Liver (tissue), 3 donors: ENCODE measurements around the gene NCAM1.

Experiments
- GABPA ChIP-seq, 2 donors: IDR thresholded peaks in 1 of 2; conservative IDR thresholded peaks in 1 of 2; 2 replicates each; pipeline ENCODE4 v1.6.1; 2016; ENCODE audit warnings: antibody characterized with exemption in 2 of 2, mild to moderate bottlenecking in 1 of 2, moderate library complexity in 1 of 2
- HNF4A ChIP-seq, 2 donors: conservative IDR thresholded peaks; 2 replicates each; pipeline ENCODE4 v1.6.1; 2016; ENCODE audit warnings: antibody characterized with exemption in 2 of 2, mild to moderate bottlenecking in 2 of 2
- RAD21 ChIP-seq, 2 donors: IDR thresholded peaks; 2 replicates each; pipeline ENCODE4 v1.6.1; 2016; ENCODE audit warnings: antibody characterized with exemption in 2 of 2, mild to moderate bottlenecking in 2 of 2
- SP1 ChIP-seq: IDR thresholded peaks from 2 replicates; pipeline ENCODE4 v1.6.1; 2018; ENCODE audit warnings: antibody characterized with exemption, mild to moderate bottlenecking
- TAF1 ChIP-seq: conservative IDR thresholded peaks from 2 replicates; pipeline ENCODE4 v1.6.1; 2016; ENCODE audit warnings: antibody characterized with exemption, mild to moderate bottlenecking
- YY1 ChIP-seq: IDR thresholded peaks from 2 replicates; pipeline ENCODE4 v1.6.1; 2016; ENCODE audit warnings: antibody characterized with exemption, mild to moderate bottlenecking
- TF ChIP-seq, protein P1 (sequence below): IDR thresholded peaks from 2 replicates; pipeline ENCODE4 v1.6.1; 2016; ENCODE audit warnings: antibody characterized with exemption, mild to moderate bottlenecking
- TF ChIP-seq, protein P2 (sequence below): fragments of 150-350 bp; IDR thresholded peaks from 2 replicates; pipeline ENCODE4 v1.5.1; 2017; ENCODE audit warnings: improper control_type of control experiment, low read depth, low read length; ENCODE audit not compliant: missing input control
- TF ChIP-seq, protein P3 (sequence below): IDR thresholded peaks from 2 replicates; pipeline ENCODE4 v1.6.1; 2016; ENCODE audit warnings: antibody characterized with exemption
- TF ChIP-seq, protein P4 (sequence below): IDR thresholded peaks from 2 replicates; pipeline ENCODE4 v1.6.1; 2016; ENCODE audit warnings: antibody characterized with exemption
- donor health status: healthy.
- donor health status: healthy.

DNA sequence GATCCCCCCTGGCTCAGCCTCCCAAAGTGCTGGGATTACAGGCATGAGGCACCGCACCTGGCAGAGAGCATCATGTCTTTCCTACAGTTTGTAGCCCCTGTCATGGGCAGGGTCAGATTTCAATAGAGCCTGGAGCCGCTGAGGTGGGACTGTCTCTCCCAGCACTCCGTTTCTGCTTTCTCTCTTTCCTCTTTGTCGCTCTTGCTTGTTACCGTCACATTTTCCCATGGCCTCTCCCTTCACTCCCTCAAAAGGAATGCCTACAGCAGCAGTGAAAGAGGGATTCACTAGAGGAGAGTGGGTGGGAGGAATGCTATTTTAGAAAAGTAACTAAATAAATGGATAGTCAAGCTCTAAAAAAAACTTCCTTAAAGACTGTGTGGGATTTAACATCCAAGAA, 216.5 kb downstream of the NCAM1 start:
- TF ChIP-seq, protein P1, sequence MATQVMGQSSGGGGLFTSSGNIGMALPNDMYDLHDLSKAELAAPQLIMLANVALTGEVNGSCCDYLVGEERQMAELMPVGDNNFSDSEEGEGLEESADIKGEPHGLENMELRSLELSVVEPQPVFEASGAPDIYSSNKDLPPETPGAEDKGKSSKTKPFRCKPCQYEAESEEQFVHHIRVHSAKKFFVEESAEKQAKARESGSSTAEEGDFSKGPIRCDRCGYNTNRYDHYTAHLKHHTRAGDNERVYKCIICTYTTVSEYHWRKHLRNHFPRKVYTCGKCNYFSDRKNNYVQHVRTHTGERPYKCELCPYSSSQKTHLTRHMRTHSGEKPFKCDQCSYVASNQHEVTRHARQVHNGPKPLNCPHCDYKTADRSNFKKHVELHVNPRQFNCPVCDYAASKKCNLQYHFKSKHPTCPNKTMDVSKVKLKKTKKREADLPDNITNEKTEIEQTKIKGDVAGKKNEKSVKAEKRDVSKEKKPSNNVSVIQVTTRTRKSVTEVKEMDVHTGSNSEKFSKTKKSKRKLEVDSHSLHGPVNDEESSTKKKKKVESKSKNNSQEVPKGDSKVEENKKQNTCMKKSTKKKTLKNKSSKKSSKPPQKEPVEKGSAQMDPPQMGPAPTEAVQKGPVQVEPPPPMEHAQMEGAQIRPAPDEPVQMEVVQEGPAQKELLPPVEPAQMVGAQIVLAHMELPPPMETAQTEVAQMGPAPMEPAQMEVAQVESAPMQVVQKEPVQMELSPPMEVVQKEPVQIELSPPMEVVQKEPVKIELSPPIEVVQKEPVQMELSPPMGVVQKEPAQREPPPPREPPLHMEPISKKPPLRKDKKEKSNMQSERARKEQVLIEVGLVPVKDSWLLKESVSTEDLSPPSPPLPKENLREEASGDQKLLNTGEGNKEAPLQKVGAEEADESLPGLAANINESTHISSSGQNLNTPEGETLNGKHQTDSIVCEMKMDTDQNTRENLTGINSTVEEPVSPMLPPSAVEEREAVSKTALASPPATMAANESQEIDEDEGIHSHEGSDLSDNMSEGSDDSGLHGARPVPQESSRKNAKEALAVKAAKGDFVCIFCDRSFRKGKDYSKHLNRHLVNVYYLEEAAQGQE: no peak
- TF ChIP-seq, protein P2, sequence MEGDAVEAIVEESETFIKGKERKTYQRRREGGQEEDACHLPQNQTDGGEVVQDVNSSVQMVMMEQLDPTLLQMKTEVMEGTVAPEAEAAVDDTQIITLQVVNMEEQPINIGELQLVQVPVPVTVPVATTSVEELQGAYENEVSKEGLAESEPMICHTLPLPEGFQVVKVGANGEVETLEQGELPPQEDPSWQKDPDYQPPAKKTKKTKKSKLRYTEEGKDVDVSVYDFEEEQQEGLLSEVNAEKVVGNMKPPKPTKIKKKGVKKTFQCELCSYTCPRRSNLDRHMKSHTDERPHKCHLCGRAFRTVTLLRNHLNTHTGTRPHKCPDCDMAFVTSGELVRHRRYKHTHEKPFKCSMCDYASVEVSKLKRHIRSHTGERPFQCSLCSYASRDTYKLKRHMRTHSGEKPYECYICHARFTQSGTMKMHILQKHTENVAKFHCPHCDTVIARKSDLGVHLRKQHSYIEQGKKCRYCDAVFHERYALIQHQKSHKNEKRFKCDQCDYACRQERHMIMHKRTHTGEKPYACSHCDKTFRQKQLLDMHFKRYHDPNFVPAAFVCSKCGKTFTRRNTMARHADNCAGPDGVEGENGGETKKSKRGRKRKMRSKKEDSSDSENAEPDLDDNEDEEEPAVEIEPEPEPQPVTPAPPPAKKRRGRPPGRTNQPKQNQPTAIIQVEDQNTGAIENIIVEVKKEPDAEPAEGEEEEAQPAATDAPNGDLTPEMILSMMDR: no peak
- TF ChIP-seq GABPA (IDR thresholded peaks at IDR 0.05 in 1 of 2, conservative IDR thresholded peaks at IDR 0.05 in 1 of 2): no peak
- TF ChIP-seq YY1: no peak
- TF ChIP-seq, protein P3, sequence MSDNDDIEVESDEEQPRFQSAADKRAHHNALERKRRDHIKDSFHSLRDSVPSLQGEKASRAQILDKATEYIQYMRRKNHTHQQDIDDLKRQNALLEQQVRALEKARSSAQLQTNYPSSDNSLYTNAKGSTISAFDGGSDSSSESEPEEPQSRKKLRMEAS: no peak
- TF ChIP-seq HNF4A (conservative IDR thresholded peaks at IDR 0.05): no peak
- no peak for TF ChIP-seq RAD21 (IDR thresholded peaks at IDR 0.05)
- TF ChIP-seq, protein P4, sequence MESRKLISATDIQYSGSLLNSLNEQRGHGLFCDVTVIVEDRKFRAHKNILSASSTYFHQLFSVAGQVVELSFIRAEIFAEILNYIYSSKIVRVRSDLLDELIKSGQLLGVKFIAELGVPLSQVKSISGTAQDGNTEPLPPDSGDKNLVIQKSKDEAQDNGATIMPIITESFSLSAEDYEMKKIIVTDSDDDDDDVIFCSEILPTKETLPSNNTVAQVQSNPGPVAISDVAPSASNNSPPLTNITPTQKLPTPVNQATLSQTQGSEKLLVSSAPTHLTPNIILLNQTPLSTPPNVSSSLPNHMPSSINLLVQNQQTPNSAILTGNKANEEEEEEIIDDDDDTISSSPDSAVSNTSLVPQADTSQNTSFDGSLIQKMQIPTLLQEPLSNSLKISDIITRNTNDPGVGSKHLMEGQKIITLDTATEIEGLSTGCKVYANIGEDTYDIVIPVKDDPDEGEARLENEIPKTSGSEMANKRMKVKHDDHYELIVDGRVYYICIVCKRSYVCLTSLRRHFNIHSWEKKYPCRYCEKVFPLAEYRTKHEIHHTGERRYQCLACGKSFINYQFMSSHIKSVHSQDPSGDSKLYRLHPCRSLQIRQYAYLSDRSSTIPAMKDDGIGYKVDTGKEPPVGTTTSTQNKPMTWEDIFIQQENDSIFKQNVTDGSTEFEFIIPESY: no peak
- TF ChIP-seq TAF1: no peak
- no peak for TF ChIP-seq SP1
